GM12801 (cell line): ENCODE results near the gene PCSK9.

Source experiments
- TF ChIP-seq, protein P1 (sequence below): IDR thresholded peaks from one replicate; pipeline ENCODE4 v1.5.1; 2011; ENCODE audit warnings: control low read depth; ENCODE audit not compliant: insufficient read length; ENCODE audit errors: extremely low read depth

Gene PCSK9

DNA sequence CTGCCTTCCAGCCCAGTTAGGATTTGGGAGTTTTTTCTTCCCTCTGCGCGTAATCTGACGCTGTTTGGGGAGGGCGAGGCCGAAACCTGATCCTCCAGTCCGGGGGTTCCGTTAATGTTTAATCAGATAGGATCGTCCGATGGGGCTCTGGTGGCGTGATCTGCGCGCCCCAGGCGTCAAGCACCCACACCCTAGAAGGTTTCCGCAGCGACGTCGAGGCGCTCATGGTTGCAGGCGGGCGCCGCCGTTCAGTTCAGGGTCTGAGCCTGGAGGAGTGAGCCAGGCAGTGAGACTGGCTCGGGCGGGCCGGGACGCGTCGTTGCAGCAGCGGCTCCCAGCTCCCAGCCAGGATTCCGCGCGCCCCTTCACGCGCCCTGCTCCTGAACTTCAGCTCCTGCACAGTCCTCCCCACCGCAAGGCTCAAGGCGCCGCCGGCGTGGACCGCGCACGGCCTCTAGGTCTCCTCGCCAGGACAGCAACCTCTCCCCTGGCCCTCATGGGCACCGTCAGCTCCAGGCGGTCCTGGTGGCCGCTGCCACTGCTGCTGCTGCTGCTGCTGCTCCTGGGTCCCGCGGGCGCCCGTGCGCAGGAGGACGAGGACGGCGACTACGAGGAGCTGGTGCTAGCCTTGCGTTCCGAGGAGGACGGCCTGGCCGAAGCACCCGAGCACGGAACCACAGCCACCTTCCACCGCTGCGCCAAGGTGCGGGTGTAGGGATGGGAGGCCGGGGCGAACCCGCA, at the start of gene PCSK9:
TSS of gene PCSK9 (plus strand) at position 207 of the 741 bp plus-strand sequence. CDS start at position 497, 290 bp downstream.
- TF ChIP-seq, protein P1, sequence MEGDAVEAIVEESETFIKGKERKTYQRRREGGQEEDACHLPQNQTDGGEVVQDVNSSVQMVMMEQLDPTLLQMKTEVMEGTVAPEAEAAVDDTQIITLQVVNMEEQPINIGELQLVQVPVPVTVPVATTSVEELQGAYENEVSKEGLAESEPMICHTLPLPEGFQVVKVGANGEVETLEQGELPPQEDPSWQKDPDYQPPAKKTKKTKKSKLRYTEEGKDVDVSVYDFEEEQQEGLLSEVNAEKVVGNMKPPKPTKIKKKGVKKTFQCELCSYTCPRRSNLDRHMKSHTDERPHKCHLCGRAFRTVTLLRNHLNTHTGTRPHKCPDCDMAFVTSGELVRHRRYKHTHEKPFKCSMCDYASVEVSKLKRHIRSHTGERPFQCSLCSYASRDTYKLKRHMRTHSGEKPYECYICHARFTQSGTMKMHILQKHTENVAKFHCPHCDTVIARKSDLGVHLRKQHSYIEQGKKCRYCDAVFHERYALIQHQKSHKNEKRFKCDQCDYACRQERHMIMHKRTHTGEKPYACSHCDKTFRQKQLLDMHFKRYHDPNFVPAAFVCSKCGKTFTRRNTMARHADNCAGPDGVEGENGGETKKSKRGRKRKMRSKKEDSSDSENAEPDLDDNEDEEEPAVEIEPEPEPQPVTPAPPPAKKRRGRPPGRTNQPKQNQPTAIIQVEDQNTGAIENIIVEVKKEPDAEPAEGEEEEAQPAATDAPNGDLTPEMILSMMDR: no peak

DNA sequence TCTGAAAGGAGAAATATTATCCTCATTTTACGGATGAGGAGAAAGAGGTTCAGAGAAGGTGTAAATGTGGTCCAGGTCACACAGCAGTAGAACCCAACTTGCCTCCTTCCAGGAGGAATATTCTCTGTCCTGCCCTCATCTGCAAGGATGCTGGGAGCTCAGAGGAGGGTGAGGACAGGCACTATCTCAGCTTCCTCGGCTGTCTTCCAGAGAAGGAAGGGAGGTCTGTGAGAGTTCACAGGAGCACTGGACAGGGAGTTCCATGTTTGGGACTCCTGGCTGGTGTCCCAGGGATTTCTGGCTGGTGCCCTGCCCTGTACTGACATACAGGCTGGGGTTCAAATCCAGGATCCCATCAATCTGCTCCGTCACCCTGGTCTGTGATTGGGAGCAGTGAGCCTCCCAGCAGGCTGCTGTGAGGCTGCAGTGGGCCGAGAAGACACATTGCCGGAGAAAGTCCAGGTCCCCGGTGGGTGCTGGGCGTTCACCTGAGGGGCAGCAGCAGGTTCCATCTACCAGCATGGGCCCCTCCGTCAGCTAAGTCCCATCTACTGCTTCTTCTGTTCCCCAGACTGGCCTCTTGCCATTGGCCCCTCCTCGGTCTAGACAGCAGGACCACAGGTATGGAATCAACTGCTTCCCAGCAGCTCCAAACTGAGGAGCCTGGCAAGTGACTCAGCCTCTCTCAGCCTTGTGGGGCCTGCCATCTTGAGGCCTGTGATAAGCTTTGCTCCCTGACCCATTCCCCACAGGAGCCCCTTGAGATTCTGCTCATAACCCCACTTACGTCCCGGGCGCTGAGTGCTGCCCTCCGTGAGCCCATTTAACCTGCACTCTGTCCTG, 49.2 kb upstream of the PCSK9 start:
- TF ChIP-seq, protein P1: no peak

DNA sequence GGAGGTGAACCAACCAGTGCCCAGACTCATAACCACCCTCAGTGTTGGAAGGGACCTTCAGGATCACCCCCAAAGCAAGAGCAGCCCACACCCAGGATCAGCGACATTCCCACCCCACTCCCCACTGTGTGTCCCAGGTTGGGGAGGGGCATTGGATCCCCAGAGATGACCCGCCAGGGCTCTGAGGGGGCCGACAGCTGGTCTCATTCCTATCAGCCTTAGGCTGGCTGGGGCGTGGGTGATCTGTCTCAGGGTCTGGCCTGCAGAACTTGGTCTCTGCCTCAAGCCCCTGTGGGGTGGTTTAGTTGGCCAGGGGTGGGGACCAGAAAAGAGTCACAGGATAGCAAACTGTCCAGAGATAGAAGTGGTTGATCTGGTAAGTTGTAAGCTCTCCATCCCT, 48.4 kb upstream of the PCSK9 start:
- TF ChIP-seq, protein P1: no peak

DNA sequence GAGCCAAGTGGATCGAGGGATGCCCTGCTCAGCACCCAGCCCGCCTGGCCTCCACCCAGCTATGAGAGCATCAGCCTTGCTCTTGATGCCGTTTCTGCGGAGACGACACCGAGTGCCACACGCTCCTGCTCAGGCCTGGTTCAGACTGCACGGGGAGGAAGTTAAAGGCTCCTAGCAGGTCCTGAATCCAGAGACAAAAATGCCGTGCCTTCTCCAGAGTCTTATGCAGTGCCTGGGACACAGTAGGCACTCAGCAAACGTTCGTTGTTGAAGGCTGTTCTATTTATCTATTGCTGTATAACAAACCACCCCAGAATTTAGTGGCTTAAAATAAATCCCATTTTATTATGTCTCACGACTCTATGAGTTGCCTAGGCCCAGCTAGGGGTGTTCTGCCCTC, 47.4 kb upstream of the PCSK9 start:
- TF ChIP-seq, protein P1: no peak

DNA sequence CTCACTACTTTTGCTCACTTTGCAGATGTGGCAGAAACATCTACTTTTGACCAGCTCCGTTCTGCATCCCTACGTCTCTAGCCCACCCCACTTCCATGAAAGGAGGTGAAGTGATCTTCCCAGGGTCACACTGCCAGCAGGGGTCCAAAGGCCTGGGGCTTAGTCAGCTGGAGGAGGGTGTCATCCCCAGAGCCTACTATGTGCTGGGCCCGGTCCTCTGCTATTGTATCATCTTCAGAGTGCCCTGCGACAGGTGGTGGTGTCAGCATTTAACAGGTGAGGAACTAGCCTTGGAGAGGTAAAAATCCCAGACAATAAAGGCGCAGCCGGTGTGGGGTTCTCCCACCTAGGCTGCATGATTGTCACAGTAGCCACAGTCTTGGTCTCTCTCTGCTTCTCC, 46.2 kb upstream of the PCSK9 start:
- TF ChIP-seq, protein P1: no peak

DNA sequence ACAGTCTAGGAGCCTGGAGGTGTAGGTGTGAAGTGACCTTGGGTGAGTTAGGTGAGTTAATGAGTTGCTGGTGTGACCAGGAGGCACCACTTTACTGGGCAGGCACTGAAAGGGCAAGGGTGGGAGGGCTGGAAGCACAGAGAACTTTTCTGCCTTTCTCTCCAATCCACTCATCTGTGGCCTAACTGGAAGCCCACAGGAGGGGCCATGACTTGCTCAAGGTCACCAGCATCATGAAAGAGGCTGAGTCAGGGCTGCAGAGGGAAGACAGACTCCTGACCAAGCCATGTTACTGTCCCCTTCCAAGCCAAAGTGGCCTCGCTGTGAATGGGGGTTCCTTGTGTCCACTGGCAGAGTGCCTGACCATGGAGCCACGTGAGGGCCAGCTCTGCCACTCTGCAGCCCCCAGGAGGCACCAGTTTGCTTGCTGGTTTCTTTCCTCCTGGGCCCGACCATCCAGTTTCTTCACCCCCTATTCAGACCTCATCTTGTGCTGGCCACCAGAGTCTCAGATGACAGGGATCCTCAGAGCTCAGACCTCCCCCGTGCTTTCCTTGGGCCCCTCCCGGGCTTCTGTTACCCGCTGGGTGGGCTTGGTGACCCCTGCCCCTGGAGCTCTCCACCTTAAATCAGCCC, 44.9 kb upstream of the PCSK9 start:
- TF ChIP-seq, protein P1: no peak

DNA sequence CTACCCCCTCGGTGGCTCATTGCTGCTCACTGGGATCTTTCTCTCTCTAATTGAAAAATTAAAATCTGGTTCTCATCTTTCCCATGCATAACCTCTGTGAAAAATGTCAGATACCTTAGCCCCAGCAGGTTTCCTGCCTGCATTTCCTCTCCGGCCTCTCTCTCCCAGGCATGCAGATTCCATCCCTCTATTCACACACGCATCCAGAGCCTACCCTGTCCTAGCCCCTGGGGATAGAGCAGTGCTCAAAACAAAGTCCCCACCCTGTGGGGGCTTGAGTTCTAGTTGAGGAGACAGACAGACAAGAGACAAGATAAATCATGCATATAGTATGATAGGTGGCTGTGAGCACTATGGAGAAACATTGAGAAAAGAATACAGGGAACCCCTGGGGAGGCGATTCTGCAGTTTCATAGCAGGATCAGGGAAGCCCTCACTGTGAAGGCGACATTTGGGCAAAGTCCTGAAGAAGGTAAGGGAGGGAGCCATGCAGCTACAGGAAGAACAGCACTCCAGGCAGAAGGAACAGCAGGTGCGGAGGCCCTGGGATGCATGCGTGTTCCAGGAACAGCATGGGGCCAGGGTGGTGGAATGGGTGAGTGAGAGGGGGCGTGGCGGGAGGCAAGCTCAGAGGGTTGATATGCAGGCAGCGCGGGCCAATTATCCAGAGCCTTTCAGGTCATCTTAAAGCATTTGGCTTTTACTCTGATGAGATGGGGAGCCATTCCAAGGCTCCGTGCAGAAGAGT, 44.2 kb upstream of the PCSK9 start:
- TF ChIP-seq, protein P1: no peak
